SK-N-SH treated with all-trans-retinoic acid at 6 μM for 48 hours (cell line): ENCODE results near the gene GGACT.

ENCODE experiments used
- ATAC-seq: fragments of 200-7000 bp; cut with Tn5 transposase; 3 replicates; pipeline ENCODE4 v1.9.1; 2020; ENCODE audit warnings: mild to moderate bottlenecking, moderate library complexity
- ARNTL ChIP-seq: fragments of 450-650 bp; formaldehyde crosslinking; IDR thresholded peaks from 2 replicates; pipeline ENCODE4 v1.5.0; 2020; ENCODE audit warnings: low read depth, mild to moderate bottlenecking, moderate library complexity, borderline replicate concordance
- BACH2 ChIP-seq: fragments of 250-450 bp; sonication (Bioruptor Pico); IDR thresholded peaks from 2 replicates; pipeline ENCODE4 v1.9.0; 2021; ENCODE audit warnings: mild to moderate bottlenecking, borderline replicate concordance
- CREB5 ChIP-seq: fragments of 250-450 bp; sonication (Bioruptor Pico); IDR thresholded peaks from 2 replicates; pipeline ENCODE4 v1.5.1; 2020; ENCODE audit warnings: low read depth, mild to moderate bottlenecking, moderate library complexity
- CSDC2 ChIP-seq: fragments of 250-450 bp; sonication (Bioruptor Pico); IDR thresholded peaks from 2 replicates; pipeline ENCODE4 v1.5.0; 2020; ENCODE audit warnings: mild to moderate bottlenecking, moderate library complexity
- CSRNP3 ChIP-seq: fragments of 250-450 bp; sonication (Bioruptor Pico); IDR thresholded peaks from 2 replicates; pipeline ENCODE4 v1.5.1; 2021; ENCODE audit warnings: mild to moderate bottlenecking, moderate library complexity
- ESRRG ChIP-seq: fragments of 250-450 bp; sonication (Bioruptor Pico); IDR thresholded peaks from 2 replicates; pipeline ENCODE4 v1.6.1; 2021; ENCODE audit warnings: mild to moderate bottlenecking
- GLIS3 ChIP-seq: fragments of 250-450 bp; sonication (Bioruptor Pico); IDR thresholded peaks from 2 replicates; pipeline ENCODE4 v1.5.0; 2020; ENCODE audit warnings: mild to moderate bottlenecking, moderate library complexity
- ISL1 ChIP-seq: fragments of 250-450 bp; sonication (Bioruptor Pico); IDR thresholded peaks from 2 replicates; pipeline ENCODE4 v2.1.2; 2022; ENCODE audit warnings: mild to moderate bottlenecking, moderate library complexity
- OSR1 ChIP-seq: fragments of 250-450 bp; sonication (Bioruptor Pico); IDR thresholded peaks from 2 replicates; pipeline ENCODE4 v1.8.0; 2022; ENCODE audit warnings: moderate library complexity, mild to moderate bottlenecking, inconsistent platforms
- PATZ1 ChIP-seq: fragments of 250-450 bp; sonication (Bioruptor Pico); IDR thresholded peaks from 2 replicates; pipeline ENCODE4 v1.8.0; 2020; ENCODE audit warnings: mild to moderate bottlenecking, moderate library complexity, borderline replicate concordance
- PPARA ChIP-seq: fragments of 250-450 bp; sonication (Bioruptor Pico); IDR thresholded peaks from 2 replicates; pipeline ENCODE4 v1.5.0; 2020; ENCODE audit warnings: mild to moderate bottlenecking, borderline replicate concordance
- RARB ChIP-seq: fragments of 250-450 bp; sonication (Bioruptor Pico); IDR thresholded peaks from 2 replicates; pipeline ENCODE4 v1.8.0; 2021; ENCODE audit warnings: mild to moderate bottlenecking, moderate library complexity
- SNAI2 ChIP-seq: fragments of 250-450 bp; sonication (Bioruptor Pico); IDR thresholded peaks from 2 replicates; pipeline ENCODE4 v1.5.0; 2020; ENCODE audit warnings: mild to moderate bottlenecking, moderate library complexity
- TCF4 ChIP-seq: fragments of 250-450 bp; sonication (Bioruptor Pico); IDR thresholded peaks from 2 replicates; pipeline ENCODE4 v1.8.0; 2021; ENCODE audit warnings: mild to moderate bottlenecking, moderate library complexity, borderline replicate concordance
- TOX ChIP-seq: fragments of 250-450 bp; sonication (Bioruptor Pico); IDR thresholded peaks from 2 replicates; pipeline ENCODE4 v1.8.0; 2021; ENCODE audit warnings: mild to moderate bottlenecking, moderate library complexity, borderline replicate concordance
- ZC3H10 ChIP-seq: fragments of 250-450 bp; sonication (Bioruptor Pico); IDR thresholded peaks from 2 replicates; pipeline ENCODE4 v1.5.1; 2021; ENCODE audit warnings: mild to moderate bottlenecking, moderate library complexity
- ZFP3 ChIP-seq: fragments of 250-450 bp; sonication (Bioruptor Pico); IDR thresholded peaks from 2 replicates; pipeline ENCODE4 v1.5.0; 2020; ENCODE audit warnings: mild to moderate bottlenecking, moderate library complexity
- ZFP30 ChIP-seq: fragments of 450-650 bp; formaldehyde crosslinking; IDR thresholded peaks from 2 replicates; pipeline ENCODE4 v1.5.0; 2022; ENCODE audit warnings: mild to moderate bottlenecking, moderate library complexity
- ZNF565 ChIP-seq: fragments of 450-650 bp; formaldehyde crosslinking; conservative IDR thresholded peaks from 2 replicates; pipeline ENCODE4 v1.5.0; 2020; ENCODE audit warnings: low read depth, mild to moderate bottlenecking, moderate library complexity
- ZNF70 ChIP-seq: fragments of 450-650 bp; formaldehyde crosslinking; IDR thresholded peaks from 2 replicates; pipeline ENCODE4 v1.5.0; 2020; ENCODE audit warnings: mild to moderate bottlenecking, moderate library complexity
- ZNF8 ChIP-seq: fragments of 450-650 bp; formaldehyde crosslinking; IDR thresholded peaks from 2 replicates; pipeline ENCODE4 v1.5.0; 2020; ENCODE audit warnings: mild to moderate bottlenecking, moderate library complexity
- TF ChIP-seq, protein P1 (sequence below): fragments of 250-450 bp; sonication (Bioruptor Pico); IDR thresholded peaks from 2 replicates; pipeline ENCODE4 v1.5.0; 2020; ENCODE audit warnings: mild to moderate bottlenecking, moderate library complexity
- TF ChIP-seq, protein P2 (sequence below): fragments of 250-450 bp; sonication (Bioruptor Pico); IDR thresholded peaks from 2 replicates; pipeline ENCODE4 v1.8.0; 2021; ENCODE audit warnings: low read depth, mild to moderate bottlenecking, moderate library complexity, borderline replicate concordance

GGACT gene

GRCh38 chr13:100600461-100600860 lies 11.9 kb upstream of the GGACT start (continued):
- no peak for TF ChIP-seq ISL1
- no peak for TF ChIP-seq OSR1
- no peak for TF ChIP-seq PPARA (CRISPR knock-in tag)
- no peak for TF ChIP-seq ZNF70 (CRISPR knock-in tag)
- TF ChIP-seq ARNTL (CRISPR knock-in tag), result no peak
- TF ChIP-seq, protein P1, sequence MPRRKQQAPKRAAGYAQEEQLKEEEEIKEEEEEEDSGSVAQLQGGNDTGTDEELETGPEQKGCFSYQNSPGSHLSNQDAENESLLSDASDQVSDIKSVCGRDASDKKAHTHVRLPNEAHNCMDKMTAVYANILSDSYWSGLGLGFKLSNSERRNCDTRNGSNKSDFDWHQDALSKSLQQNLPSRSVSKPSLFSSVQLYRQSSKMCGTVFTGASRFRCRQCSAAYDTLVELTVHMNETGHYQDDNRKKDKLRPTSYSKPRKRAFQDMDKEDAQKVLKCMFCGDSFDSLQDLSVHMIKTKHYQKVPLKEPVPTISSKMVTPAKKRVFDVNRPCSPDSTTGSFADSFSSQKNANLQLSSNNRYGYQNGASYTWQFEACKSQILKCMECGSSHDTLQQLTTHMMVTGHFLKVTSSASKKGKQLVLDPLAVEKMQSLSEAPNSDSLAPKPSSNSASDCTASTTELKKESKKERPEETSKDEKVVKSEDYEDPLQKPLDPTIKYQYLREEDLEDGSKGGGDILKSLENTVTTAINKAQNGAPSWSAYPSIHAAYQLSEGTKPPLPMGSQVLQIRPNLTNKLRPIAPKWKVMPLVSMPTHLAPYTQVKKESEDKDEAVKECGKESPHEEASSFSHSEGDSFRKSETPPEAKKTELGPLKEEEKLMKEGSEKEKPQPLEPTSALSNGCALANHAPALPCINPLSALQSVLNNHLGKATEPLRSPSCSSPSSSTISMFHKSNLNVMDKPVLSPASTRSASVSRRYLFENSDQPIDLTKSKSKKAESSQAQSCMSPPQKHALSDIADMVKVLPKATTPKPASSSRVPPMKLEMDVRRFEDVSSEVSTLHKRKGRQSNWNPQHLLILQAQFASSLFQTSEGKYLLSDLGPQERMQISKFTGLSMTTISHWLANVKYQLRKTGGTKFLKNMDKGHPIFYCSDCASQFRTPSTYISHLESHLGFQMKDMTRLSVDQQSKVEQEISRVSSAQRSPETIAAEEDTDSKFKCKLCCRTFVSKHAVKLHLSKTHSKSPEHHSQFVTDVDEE (CRISPR knock-in tag), result no peak

- no peak for ATAC-seq
Measured at GRCh38 chr13:100597253-100597652, 8.7 kb upstream of the GGACT start.

GRCh38 chr13:100596516-100596915 lies 7.9 kb upstream of the GGACT start:
- TF ChIP-seq ZNF8 (CRISPR knock-in tag) (no peak), ESRRG (CRISPR knock-in tag) (no peak), ARNTL (CRISPR knock-in tag) (no peak), ZFP3 (CRISPR knock-in tag) (no peak), SNAI2 (no peak), ZNF70 (CRISPR knock-in tag) (no peak), CSDC2 (no peak), ISL1 (no peak), ZC3H10 (CRISPR knock-in tag) (no peak), BACH2 (CRISPR knock-in tag) (no peak), RARB (CRISPR knock-in tag) (no peak), ZFP30 (CRISPR knock-in tag) (no peak), CREB5 (CRISPR knock-in tag) (no peak), OSR1 (no peak), GLIS3 (CRISPR knock-in tag) (no peak), PATZ1 (CRISPR knock-in tag) (no peak), CSRNP3 (CRISPR knock-in tag) (no peak)
- TF ChIP-seq, protein P2, sequence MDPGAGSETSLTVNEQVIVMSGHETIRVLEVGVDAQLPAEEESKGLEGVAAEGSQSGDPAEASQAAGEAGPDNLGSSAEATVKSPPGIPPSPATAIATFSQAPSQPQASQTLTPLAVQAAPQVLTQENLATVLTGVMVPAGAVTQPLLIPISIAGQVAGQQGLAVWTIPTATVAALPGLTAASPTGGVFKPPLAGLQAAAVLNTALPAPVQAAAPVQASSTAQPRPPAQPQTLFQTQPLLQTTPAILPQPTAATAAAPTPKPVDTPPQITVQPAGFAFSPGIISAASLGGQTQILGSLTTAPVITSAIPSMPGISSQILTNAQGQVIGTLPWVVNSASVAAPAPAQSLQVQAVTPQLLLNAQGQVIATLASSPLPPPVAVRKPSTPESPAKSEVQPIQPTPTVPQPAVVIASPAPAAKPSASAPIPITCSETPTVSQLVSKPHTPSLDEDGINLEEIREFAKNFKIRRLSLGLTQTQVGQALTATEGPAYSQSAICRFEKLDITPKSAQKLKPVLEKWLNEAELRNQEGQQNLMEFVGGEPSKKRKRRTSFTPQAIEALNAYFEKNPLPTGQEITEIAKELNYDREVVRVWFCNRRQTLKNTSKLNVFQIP (CRISPR knock-in tag), result no peak
- TF ChIP-seq, protein P1 (CRISPR knock-in tag), result no peak
- ATAC-seq, result no peak

More at GRCh38 chr13:100597253-100597652, 8.7 kb upstream of the GGACT start:
- no peak for TF ChIP-seq OSR1
- TF ChIP-seq ZNF70 (CRISPR knock-in tag), result no peak
- no peak for TF ChIP-seq CSRNP3 (CRISPR knock-in tag)
- TF ChIP-seq TCF4 (CRISPR knock-in tag), result no peak
- no peak for TF ChIP-seq CSDC2
- TF ChIP-seq TOX, result no peak
- TF ChIP-seq GLIS3 (CRISPR knock-in tag), result no peak
- TF ChIP-seq PPARA (CRISPR knock-in tag), result no peak
- no peak for TF ChIP-seq ZNF565 (CRISPR knock-in tag)
- TF ChIP-seq ISL1, result no peak
- TF ChIP-seq, all 23 proteins: peak for 0
